Subcutaneous abdominal adipose tissue (tissue), 5 donors: ENCODE measurements around the gene CRYAA.

Source experiments
- H3K27ac ChIP-seq: one replicate; pipeline ENCODE4 v1.7.0; 2013; ENCODE audit warnings: low read depth, mild to moderate bottlenecking, inconsistent platforms, low read length, moderate library complexity
- H3K27me3 ChIP-seq, 5 donors: one replicate each; pipeline ENCODE4 v1.7.0; 2013; ENCODE audit warnings: low read length in 5 of 5, inconsistent platforms in 1 of 5; ENCODE audit not compliant: control insufficient read depth in 5 of 5, insufficient read depth in 4 of 5
- H3K36me3 ChIP-seq, 5 donors: one replicate each; pipeline ENCODE4 v1.7.0; 2013; ENCODE audit warnings: low read length in 5 of 5; ENCODE audit not compliant: control insufficient read depth in 5 of 5, insufficient read depth in 5 of 5
- H3K4me1 ChIP-seq, 5 donors: one replicate each; pipeline ENCODE4 v1.7.0; 2013; ENCODE audit warnings: low read length in 5 of 5, mild to moderate bottlenecking in 3 of 5, moderate library complexity in 1 of 5; ENCODE audit not compliant: control insufficient read depth in 5 of 5, insufficient read depth in 5 of 5
- H3K4me3 ChIP-seq, 5 donors: one replicate each; pipeline ENCODE4 v1.7.0; 2013; ENCODE audit warnings: low read length in 5 of 5, low read depth in 1 of 5
- H3K9ac ChIP-seq, 5 donors: one replicate each; pipeline ENCODE4 v1.7.0; 2013; ENCODE audit warnings: low read length in 5 of 5, mild to moderate bottlenecking in 4 of 5, moderate library complexity in 3 of 5
- H3K9me3 ChIP-seq, 5 donors: one replicate each; pipeline ENCODE4 v1.7.0; 2013; ENCODE audit warnings: low read length in 5 of 5; ENCODE audit not compliant: control insufficient read depth in 5 of 5
- donor health status: healthy.
- donor health status: healthy.
- donor health status: healthy.
- donor health status: healthy.
- donor health status: healthy.

CRYAA gene

GRCh38 chr21:43198376-43198775 lies 29.6 kb downstream of the CRYAA start:
- Histone ChIP-seq H3K9ac (no peak overlapping the region), H3K9me3 (peaks cover 7 to 21% (median 19%) of the 10 kb centered on the region in 5 donors)

GRCh38 chr21:43201491-43201890 lies 32.7 kb downstream of the CRYAA start:
- Histone ChIP-seq H3K27me3 (peaks cover 0 to 12% (median 0%) of the 10 kb centered on the region in 5 donors), H3K9ac (no peak overlapping the region), H3K4me3 (no peak overlapping the region)

More at GRCh38 chr21:43198376-43198775, 29.6 kb downstream of the CRYAA start:
- peaks cover 3 to 40% (median 33%) of the 10 kb centered on the region in 5 donors for H3K4me1 ChIP-seq
- no peaks in the 10 kb centered on the region for H3K36me3 ChIP-seq
- peaks cover 0 to 27% (median 6%) of the 10 kb centered on the region in 5 donors for H3K27me3 ChIP-seq
- no peak overlapping the region for H3K27ac ChIP-seq
- no peak overlapping the region for H3K4me3 ChIP-seq

GRCh38 chr21:43203591-43203990 lies 34.8 kb downstream of the CRYAA start:
- Histone ChIP-seq H3K36me3 (no peaks in the 10 kb centered on the region), H3K9ac (no peak overlapping the region), H3K4me1 (no peaks in the 10 kb centered on the region), H3K27ac (no peak overlapping the region), H3K9me3 (peaks cover 7 to 21% (median 16%) of the 10 kb centered on the region in 5 donors), H3K4me3 (no peak overlapping the region), H3K27me3 (peaks cover 0 to 18% (median 4%) of the 10 kb centered on the region in 5 donors)

More at GRCh38 chr21:43201491-43201890, 32.7 kb downstream of the CRYAA start:
- Histone ChIP-seq H3K4me1 (peaks cover 0 to 11% (median 4%) of the 10 kb centered on the region in 5 donors), H3K27ac (no peak overlapping the region), H3K36me3 (no peaks in the 10 kb centered on the region), H3K9me3 (peaks cover 7 to 21% (median 19%) of the 10 kb centered on the region in 5 donors)

GRCh38 chr21:43204638-43205037 lies 35.8 kb downstream of the CRYAA start:
- no peak overlapping the region for H3K4me3 ChIP-seq
- H3K9ac ChIP-seq: no peak overlapping the region
- H3K9me3 ChIP-seq: peaks cover 7 to 21% (median 16%) of the 10 kb centered on the region in 5 donors
- no peak overlapping the region for H3K27ac ChIP-seq
- no peaks in the 10 kb centered on the region for H3K4me1 ChIP-seq
- H3K27me3 ChIP-seq: peaks cover 0 to 25% (median 4%) of the 10 kb centered on the region in 5 donors
- H3K36me3 ChIP-seq: no peaks in the 10 kb centered on the region

- Histone ChIP-seq H3K9ac (no peak overlapping the region), H3K27ac (no peak overlapping the region), H3K4me1 (peaks cover 0 to 6% (median 6%) of the 10 kb centered on the region in 5 donors), H3K36me3 (no peaks in the 10 kb centered on the region), H3K27me3 (peaks cover 0 to 33% (median 10%) of the 10 kb centered on the region in 5 donors), H3K9me3 (peaks cover 2 to 9% (median 5%) of the 10 kb centered on the region in 5 donors), H3K4me3 (no peak overlapping the region)
Measured at GRCh38 chr21:43206231-43207042, 37.6 kb downstream of the CRYAA start.

- Histone ChIP-seq H3K36me3 (no peaks in the 10 kb centered on the region), H3K27me3 (peaks cover 0 to 33% (median 10%) of the 10 kb centered on the region in 5 donors), H3K4me3 (no peak overlapping the region)
Measured at GRCh38 chr21:43207043-43207315, 38.2 kb downstream of the CRYAA start.

GRCh38 chr21:43207868-43208267 lies 39.1 kb downstream of the CRYAA start:
- no peak overlapping the region for H3K4me3 ChIP-seq
- H3K4me1 ChIP-seq: peaks cover 0 to 9% (median 6%) of the 10 kb centered on the region in 5 donors
- no peaks in the 10 kb centered on the region for H3K36me3 ChIP-seq
- H3K27ac ChIP-seq: no peak overlapping the region
- H3K27me3 ChIP-seq: peaks cover 0 to 33% (median 10%) of the 10 kb centered on the region in 5 donors
- H3K9ac ChIP-seq: no peak overlapping the region
- no peaks in the 10 kb centered on the region for H3K9me3 ChIP-seq

More at GRCh38 chr21:43207043-43207315, 38.2 kb downstream of the CRYAA start:
- peaks cover 0 to 3% (median 0%) of the 10 kb centered on the region in 5 donors for H3K9me3 ChIP-seq
- H3K27ac ChIP-seq: no peak overlapping the region
- peaks cover 0 to 9% (median 6%) of the 10 kb centered on the region in 5 donors for H3K4me1 ChIP-seq
- no peak overlapping the region for H3K9ac ChIP-seq

- no peak overlapping the region for H3K27ac ChIP-seq
- H3K4me1 ChIP-seq: peaks cover 0 to 9% (median 6%) of the 10 kb centered on the region in 5 donors
- H3K9me3 ChIP-seq: no peaks in the 10 kb centered on the region
- H3K9ac ChIP-seq: no peak overlapping the region
- H3K4me3 ChIP-seq: no peak overlapping the region
- no peaks in the 10 kb centered on the region for H3K36me3 ChIP-seq
- H3K27me3 ChIP-seq: peaks cover 0 to 33% (median 10%) of the 10 kb centered on the region in 5 donors
Measured at GRCh38 chr21:43208561-43209332, 39.9 kb downstream of the CRYAA start.

- H3K9me3 ChIP-seq: no peaks in the 10 kb centered on the region
- no peak overlapping the region for H3K4me3 ChIP-seq
- peaks cover 0 to 33% (median 10%) of the 10 kb centered on the region in 5 donors for H3K27me3 ChIP-seq
- peaks cover 0 to 9% (median 6%) of the 10 kb centered on the region in 5 donors for H3K4me1 ChIP-seq
- no peaks in the 10 kb centered on the region for H3K36me3 ChIP-seq
- H3K27ac ChIP-seq: no peak overlapping the region
- H3K9ac ChIP-seq: no peak overlapping the region
Measured at GRCh38 chr21:43209575-43210453, 41.0 kb downstream of the CRYAA start.
